B cell (primary cell): ENCODE measurements around the gene PAPSS2.

Source experiments
- EZH2 ChIP-seq: IDR thresholded peaks from 2 replicates; pipeline ENCODE4 v1.6.1; 2012; ENCODE audit warnings: borderline replicate concordance, low read depth, mild to moderate bottlenecking, moderate library complexity, low read length; ENCODE audit not compliant: insufficient read depth, poor library complexity, severe bottlenecking
- TF ChIP-seq, protein P1 (sequence below): fragments of 200-600 bp; IDR thresholded peaks from one replicate; pipeline ENCODE4 v1.8.0; 2022; ENCODE audit warnings: antibody characterized with exemption, mild to moderate bottlenecking

DNA sequence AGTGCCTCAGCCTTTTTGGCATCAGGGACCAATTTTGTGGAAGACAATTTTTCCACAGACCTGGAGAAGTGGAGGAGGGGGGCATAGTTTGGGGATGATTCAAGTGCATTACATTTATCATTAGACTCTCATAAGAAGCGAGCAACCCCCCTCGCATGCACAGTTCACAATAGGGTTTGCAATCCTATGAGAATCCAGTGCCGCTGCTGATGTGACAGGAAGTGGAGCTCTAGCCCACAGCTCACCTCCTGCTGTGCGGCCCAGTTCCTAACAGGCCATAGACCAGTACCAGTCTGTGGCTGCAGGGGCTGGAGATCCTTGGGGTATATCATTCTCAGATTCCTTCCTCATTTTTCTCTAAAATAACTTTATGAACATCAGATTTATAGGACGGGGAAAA is 107.6 kb downstream of the PAPSS2 start:
- TF ChIP-seq, protein P1, sequence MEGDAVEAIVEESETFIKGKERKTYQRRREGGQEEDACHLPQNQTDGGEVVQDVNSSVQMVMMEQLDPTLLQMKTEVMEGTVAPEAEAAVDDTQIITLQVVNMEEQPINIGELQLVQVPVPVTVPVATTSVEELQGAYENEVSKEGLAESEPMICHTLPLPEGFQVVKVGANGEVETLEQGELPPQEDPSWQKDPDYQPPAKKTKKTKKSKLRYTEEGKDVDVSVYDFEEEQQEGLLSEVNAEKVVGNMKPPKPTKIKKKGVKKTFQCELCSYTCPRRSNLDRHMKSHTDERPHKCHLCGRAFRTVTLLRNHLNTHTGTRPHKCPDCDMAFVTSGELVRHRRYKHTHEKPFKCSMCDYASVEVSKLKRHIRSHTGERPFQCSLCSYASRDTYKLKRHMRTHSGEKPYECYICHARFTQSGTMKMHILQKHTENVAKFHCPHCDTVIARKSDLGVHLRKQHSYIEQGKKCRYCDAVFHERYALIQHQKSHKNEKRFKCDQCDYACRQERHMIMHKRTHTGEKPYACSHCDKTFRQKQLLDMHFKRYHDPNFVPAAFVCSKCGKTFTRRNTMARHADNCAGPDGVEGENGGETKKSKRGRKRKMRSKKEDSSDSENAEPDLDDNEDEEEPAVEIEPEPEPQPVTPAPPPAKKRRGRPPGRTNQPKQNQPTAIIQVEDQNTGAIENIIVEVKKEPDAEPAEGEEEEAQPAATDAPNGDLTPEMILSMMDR = no peak
- no peak for TF ChIP-seq EZH2
